Common myeloid progenitor, CD34-positive (primary cell): ENCODE results near the gene MTHFD1. TPM values are rescaled to one million over a fixed set of nuclear protein-coding genes. Genes with fewer than 3 reads are reported as not detected.

Source experiments
- CTCF ChIA-PET: fragments of 350-600 bp; sonication (Branson Sonifier 250); formaldehyde crosslinking; loops from one replicate; lab custom pipeline; 2021; ENCODE audit warnings: antibody characterized with exemption; lab: Charles Lee
- POLR2A ChIA-PET: fragments of 350-600 bp; sonication (Branson Sonifier 250); formaldehyde crosslinking; loops from one replicate; lab custom pipeline; 2021; ENCODE audit warnings: antibody characterized with exemption; lab: Charles Lee
- DNase-seq, 3 donors: peaks; one replicate each; pipeline versions ENCODE4 v3.0.0 to v3.0.0-alpha.2; 2013
- H3K27ac ChIP-seq, 2 experiments: 1 replicate in 1 of 2; 2 replicates in 1 of 2; pipeline ENCODE4 v1.7.0; 2013; ENCODE audit warnings: inconsistent platforms in 2 of 2, low read length in 2 of 2, mild to moderate bottlenecking in 2 of 2, low read depth in 1 of 2, moderate library complexity in 1 of 2; ENCODE audit not compliant: severe bottlenecking in 2 of 2, insufficient read depth in 1 of 2, poor library complexity in 1 of 2
- H3K27me3 ChIP-seq, 5 experiments: replicated peaks in 2 of 5; 1 replicate in 3 of 5; 2 replicates in 2 of 5; pipeline versions ENCODE4 v1.6.1 to v1.7.0; 2013; ENCODE audit warnings: low read length in 4 of 5, mild to moderate bottlenecking in 2 of 5, moderate library complexity in 2 of 5, inconsistent platforms in 1 of 5; ENCODE audit not compliant: insufficient read depth in 5 of 5, control insufficient read depth in 4 of 5
- H3K36me3 ChIP-seq, 4 experiments: 1 replicate in 2 of 4; 2 replicates in 2 of 4; pipeline versions ENCODE4 v1.6.1 to v1.7.0; 2013; ENCODE audit warnings: low read length in 3 of 4, control low read depth in 1 of 4, mild to moderate bottlenecking in 1 of 4; ENCODE audit not compliant: control insufficient read depth in 4 of 4, insufficient read depth in 4 of 4
- H3K4me1 ChIP-seq, 4 experiments: 1 replicate in 3 of 4; 2 replicates in 1 of 4; pipeline versions ENCODE4 v1.6.1 to v1.7.1; 2013; ENCODE audit warnings: low read length in 3 of 4, mild to moderate bottlenecking in 3 of 4, control low read depth in 1 of 4, inconsistent platforms in 1 of 4, moderate library complexity in 1 of 4; ENCODE audit not compliant: control insufficient read depth in 4 of 4, insufficient read depth in 4 of 4; ENCODE audit errors: control extremely low read depth in 1 of 4
- H3K4me3 ChIP-seq, 7 experiments: 1 replicate in 4 of 7; 2 replicates in 3 of 7; pipeline versions ENCODE4 v1.5.1 to v1.7.0; 2013; ENCODE audit warnings: mild to moderate bottlenecking in 7 of 7, low read length in 6 of 7, moderate library complexity in 6 of 7, inconsistent platforms in 2 of 7, low read depth in 2 of 7, control low read depth in 1 of 7; ENCODE audit not compliant: insufficient read depth in 4 of 7, control insufficient read depth in 1 of 7; ENCODE audit errors: extremely low read depth in 1 of 7
- H3K9me3 ChIP-seq, 5 experiments: 1 replicate in 4 of 5; 2 replicates in 1 of 5; pipeline versions ENCODE4 v1.6.1 to v1.7.1; 2013; ENCODE audit warnings: low read length in 4 of 5, mild to moderate bottlenecking in 2 of 5, inconsistent platforms in 1 of 5, low read depth in 1 of 5, moderate library complexity in 1 of 5; ENCODE audit not compliant: control insufficient read depth in 4 of 5, insufficient read depth in 2 of 5; ENCODE audit errors: control extremely low read depth in 1 of 5
- WGBS: methylation state at CpG from one replicate; pipeline ENCODE4 v1.1.5; 2013; ENCODE audit not compliant: insufficient coverage; 5-methylcytosine and 5-hydroxymethylcytosine counted together
- polyA plus RNA-seq: library from polyadenylated mRNA; unstranded; fragments of 120-200 nt; gene quantifications from one replicate; pipeline ENCODE4 v1.2.1, GENCODE V29; 2013

The MTHFD1 gene
- polyA plus RNA-seq, result 83.2 TPM

- Histone ChIP-seq H3K9me3 (no peaks in the 10 kb centered on the region), H3K4me1 (peaks cover 6 to 30% (median 22%) of the 10 kb centered on the region in 4 experiments), H3K27ac (peak within 1 kb of the TSS; percentile 61 to 92), H3K27me3 (no peaks in the 10 kb centered on the region), H3K4me3 (peak within 1 kb of the TSS; percentile 84 to 99 (median 90)), H3K36me3 (peaks cover 0 to 17% (median under 1%) of the 10 kb centered on the region in 4 experiments)
- peak; percentile 98 to 99 (median 99) for DNase-seq
- ChIA-PET CTCF (interaction anchor here (0.8 to 1.2 kb wide), 3 partner anchors 8 to 79 kb away, joined by 3 to 4 read pairs (median 3); no protein-coding TSS in a partner anchor), POLR2A (interaction anchor here (0.8 to 1.1 kb wide), 3 partner anchors 9 to 138 kb away, joined by 3 read pairs; partner anchors contain the start of gene ZBTB1)
- under 1% methylated on average over 45 of the region's 58 CpGs for WGBS
Measured at GRCh38 chr14:64387782-64388532, at the start of gene MTHFD1. Gene MTHFD1, plus strand, starts transcription at chr14:64388353. Its CDS starts 75 bp downstream, at chr14:64388428.

DNA sequence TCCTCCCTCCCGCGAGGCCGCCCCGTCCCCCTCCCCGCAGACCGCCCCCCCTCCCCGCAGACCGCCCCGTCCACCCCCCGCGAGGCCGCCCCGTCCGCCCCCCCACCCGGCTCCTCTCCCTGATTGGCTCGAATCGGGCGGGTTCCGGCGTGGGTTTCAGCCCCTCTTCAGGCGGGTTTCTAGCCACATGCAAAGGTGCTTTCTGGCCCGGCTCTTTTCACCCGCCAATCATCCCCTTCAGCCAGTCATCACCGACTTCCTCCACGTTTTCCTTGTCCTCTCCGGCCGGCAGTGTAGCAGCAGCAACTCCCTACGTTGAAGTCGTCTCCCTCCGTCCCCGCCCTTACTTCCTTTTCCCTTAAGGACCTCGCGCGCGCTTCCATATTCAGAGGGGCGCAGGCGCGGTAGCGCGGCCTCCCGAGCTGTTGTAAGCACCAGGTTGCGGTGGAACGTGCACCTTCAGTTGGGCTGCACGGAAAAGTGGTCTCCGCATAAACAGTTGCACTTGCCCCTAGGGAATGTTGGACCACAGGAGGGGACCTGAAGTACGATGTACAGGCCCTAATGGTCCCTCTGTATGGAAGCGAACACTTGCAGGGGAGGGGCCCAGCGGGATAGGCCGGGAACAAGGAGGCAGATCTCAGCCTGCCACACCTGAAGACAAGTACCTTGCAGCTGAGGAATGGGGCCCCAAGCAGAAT, 49.4 kb upstream of the MTHFD1 start:
- Histone ChIP-seq H3K9me3 (peaks cover 0 to 9% (median 3%) of the 10 kb centered on the region in 5 experiments), H3K4me3 (peak overlapping the region; percentile 60 to 92 (median 86)), H3K36me3 (no peaks in the 10 kb centered on the region), H3K27me3 (no peaks in the 10 kb centered on the region), H3K27ac (peak overlapping the region in 1 of 2 experiments; percentile 47), H3K4me1 (peaks cover 8 to 21% (median 13%) of the 10 kb centered on the region in 4 experiments)
- 1% methylated on average over 34 of the region's 49 CpGs for WGBS
- peak; percentile 95 to 98 (median 97) for DNase-seq
- POLR2A ChIA-PET, result interaction anchor here (0.7 kb wide), 1 partner anchor 165 kb away, joined by 3 read pairs; the partner anchor contains the start of genes ZBTB1 and ZBTB25
- CTCF ChIA-PET, result interaction anchor here (0.7 to 1.0 kb wide), 2 partner anchors 131 to 354 kb away, joined by 3 read pairs; no protein-coding TSS in a partner anchor

GRCh38 chr14:64340560-64341196, 47.5 kb upstream of the MTHFD1 start:
- H3K4me1 ChIP-seq, result peaks cover 8 to 21% (median 13%) of the 10 kb centered on the region in 4 experiments
- CTCF ChIA-PET, result interaction anchor here (0.8 to 9.1 kb wide), 2 partner anchors 13 to 137 kb away, joined by 3 to 66 read pairs; no protein-coding TSS in a partner anchor
- no peaks in the 10 kb centered on the region for H3K36me3 ChIP-seq
- H3K27me3 ChIP-seq, result no peaks in the 10 kb centered on the region
- WGBS, result 98% methylated on average over 4 of the region's 8 CpGs
- H3K9me3 ChIP-seq, result peaks cover 0 to 9% (median 3%) of the 10 kb centered on the region in 5 experiments
- H3K4me3 ChIP-seq, result no peak overlapping the region
- DNase-seq, result peak; percentile 1 to 27 (median 4)
- H3K27ac ChIP-seq, result no peak overlapping the region
- POLR2A ChIA-PET, result no interaction called here

- Histone ChIP-seq H3K4me3 (no peak overlapping the region), H3K4me1 (no peaks in the 10 kb centered on the region), H3K27me3 (no peaks in the 10 kb centered on the region), H3K9me3 (no peaks in the 10 kb centered on the region), H3K27ac (no peak overlapping the region), H3K36me3 (no peaks in the 10 kb centered on the region)
- DNase-seq, result no peak
- ChIA-PET CTCF (interaction anchor here (0.7 to 9.1 kb wide), 4 partner anchors 10 to 289 kb away, joined by 3 to 66 read pairs (median 4); no protein-coding TSS in a partner anchor), POLR2A (no interaction called here)
- WGBS, result 96% methylated on average over 3 of the region's 3 CpGs
Measured at GRCh38 chr14:64347748-64348147, 40.4 kb upstream of the MTHFD1 start.

DNA sequence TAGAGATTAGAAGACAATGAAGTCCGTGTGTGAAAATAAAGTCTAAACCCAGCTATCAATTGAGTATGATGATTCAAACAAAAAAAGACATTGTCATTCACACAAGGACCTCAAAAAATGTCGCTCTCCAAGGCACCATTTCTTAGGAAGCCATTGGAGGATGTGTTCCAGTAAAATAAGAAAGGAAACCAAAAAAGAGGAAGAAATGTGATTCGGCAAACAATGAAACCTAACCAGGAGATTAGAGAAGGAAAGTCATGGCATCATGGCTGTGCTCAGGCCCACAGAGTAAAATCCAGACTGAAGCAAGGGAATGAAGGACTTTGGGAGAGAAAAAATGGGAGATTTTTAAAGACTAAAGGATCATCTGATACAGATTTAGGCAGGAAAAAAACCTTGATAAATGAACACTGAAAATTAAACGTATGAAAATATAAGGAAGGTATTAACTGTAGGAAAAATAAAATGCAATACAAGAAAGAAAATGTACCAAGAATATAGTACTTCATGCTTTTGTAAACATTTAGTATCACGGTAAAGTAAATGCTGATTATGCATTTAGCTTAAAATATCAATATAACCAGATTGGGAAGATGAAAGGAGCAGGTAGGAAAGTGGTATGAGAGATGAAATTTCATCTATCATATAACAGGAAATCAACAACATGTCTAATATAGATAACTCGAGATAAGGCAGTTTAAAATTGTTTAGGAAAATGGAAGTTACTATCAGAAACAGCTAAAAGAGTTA, 38.2 kb upstream of the MTHFD1 start:
- 70% methylated on average over 2 of the region's 6 CpGs for WGBS
- Histone ChIP-seq H3K27me3 (no peaks in the 10 kb centered on the region), H3K36me3 (no peaks in the 10 kb centered on the region), H3K9me3 (no peaks in the 10 kb centered on the region), H3K4me3 (no peak overlapping the region), H3K27ac (no peak overlapping the region), H3K4me1 (no peaks in the 10 kb centered on the region)
- POLR2A ChIA-PET, result no interaction called here
- DNase-seq, result no peak
- CTCF ChIA-PET, result interaction anchor here (1.5 kb wide), 1 partner anchor 14 kb away, joined by 5 read pairs; no protein-coding TSS in a partner anchor

DNA sequence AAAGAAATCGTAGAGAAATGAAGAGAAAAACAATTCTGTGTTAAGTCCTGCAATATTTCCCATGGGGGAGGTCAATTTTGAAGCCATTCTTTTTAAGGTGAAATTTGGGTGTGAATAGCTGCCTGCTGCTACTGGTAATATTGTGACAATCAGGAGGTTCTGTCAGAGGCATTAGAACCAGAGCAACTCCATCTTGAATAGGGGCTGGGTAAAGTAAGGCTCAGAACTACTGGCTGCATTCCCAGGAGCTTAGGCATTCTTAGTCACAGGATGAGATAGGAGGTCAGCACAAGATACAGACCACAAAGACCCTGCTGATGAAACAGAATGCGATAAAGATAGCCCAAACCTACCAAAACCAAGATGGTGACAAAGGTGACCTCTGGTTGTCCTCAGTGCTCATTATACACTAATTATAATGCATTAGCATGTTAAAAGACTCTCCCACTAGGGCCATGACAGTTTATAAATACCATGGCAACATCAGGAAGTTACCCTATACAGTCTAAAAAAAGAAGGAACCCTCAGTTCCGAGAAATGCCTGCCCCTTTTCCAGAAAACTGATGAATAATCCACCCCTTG, 24.8 kb upstream of the MTHFD1 start:
- Histone ChIP-seq H3K36me3 (no peaks in the 10 kb centered on the region), H3K4me3 (no peak overlapping the region), H3K9me3 (no peaks in the 10 kb centered on the region), H3K27me3 (no peaks in the 10 kb centered on the region), H3K27ac (no peak overlapping the region), H3K4me1 (no peaks in the 10 kb centered on the region)
- DNase-seq, result peak in 1 of 3 donors; percentile 2
- no CpG with 5 or more reads among the region's 3 CpGs for WGBS
- ChIA-PET CTCF (interaction anchor here (0.9 to 1.4 kb wide), 3 partner anchors 13 to 60 kb away, joined by 3 to 5 read pairs (median 4); no protein-coding TSS in a partner anchor), POLR2A (no interaction called here)
